B cell (primary cell): Measurements from ENCODE around the gene ELP1. TPM values are rescaled to one million over a fixed set of nuclear protein-coding genes. Genes with fewer than 3 reads are reported as not detected.

Experiments
- ATAC-seq: fragments of 200-7000 bp; cut with Tn5 transposase; one replicate; pipeline ENCODE4 v1.10.0; 2021; ENCODE audit warnings: low read depth, mild to moderate bottlenecking, moderate number of reproducible peaks, moderate library complexity
- CTCF ChIA-PET: fragments of 350-600 bp; sonication (Branson Sonifier 250); formaldehyde crosslinking; loops from one replicate; lab custom pipeline; 2021; ENCODE audit warnings: antibody characterized with exemption, inconsistent platforms; lab: Charles Lee
- POLR2A ChIA-PET: fragments of 350-600 bp; sonication (Branson Sonifier 250); formaldehyde crosslinking; loops from one replicate; lab custom pipeline; 2021; ENCODE audit warnings: antibody characterized with exemption; lab: Charles Lee
- DNase-seq: peaks from one replicate; pipeline ENCODE4 v3.0.0; 2013
- H2AFZ ChIP-seq: 2 replicates; pipeline ENCODE4 v1.6.1; 2012; ENCODE audit warnings: mild to moderate bottlenecking, low read depth, low read length; ENCODE audit not compliant: insufficient read depth, poor library complexity, severe bottlenecking
- H3K27ac ChIP-seq, 2 donors: 1 replicate in 1 of 2; 2 replicates in 1 of 2; pipeline ENCODE4 v1.5.1; 2012 to 2013; ENCODE audit warnings: low read length in 2 of 2, mild to moderate bottlenecking in 2 of 2, moderate library complexity in 1 of 2
- H3K27me3 ChIP-seq, 4 experiments: fragments of 200-600 bp in 1 of 4; sonication (generic) in 1 of 4; replicated peaks in 1 of 4; 1 replicate in 2 of 4; 2 replicates in 2 of 4; pipeline versions ENCODE4 v1.6.1 to v1.7.0; 2013 to 2016; ENCODE audit warnings: low read length in 3 of 4, mild to moderate bottlenecking in 2 of 4, mixed read lengths in 1 of 4, moderate library complexity in 1 of 4; ENCODE audit not compliant: insufficient read depth in 4 of 4, control insufficient read depth in 3 of 4; ENCODE audit errors: control extremely low read depth in 1 of 4
- H3K36me3 ChIP-seq, 2 experiments: replicated peaks in 1 of 2; 1 replicate in 1 of 2; 2 replicates in 1 of 2; pipeline versions ENCODE4 v1.6.1 to v1.7.1; 2013; ENCODE audit warnings: low read length in 1 of 2; ENCODE audit not compliant: insufficient read depth in 2 of 2, control insufficient read depth in 1 of 2; ENCODE audit errors: control extremely low read depth in 1 of 2, extremely low read depth in 1 of 2
- H3K4me1 ChIP-seq, 2 donors: fragments of 200-600 bp in 1 of 2; sonication (generic) in 1 of 2; 1 replicate in 1 of 2; 2 replicates in 1 of 2; pipeline versions ENCODE4 v1.5.1 to v1.6.1; 2013 to 2017; ENCODE audit warnings: low read length in 2 of 2; ENCODE audit not compliant: control insufficient read depth in 2 of 2, insufficient read depth in 2 of 2
- H3K4me2 ChIP-seq: replicated peaks from 2 replicates; pipeline ENCODE3; 2012; ENCODE audit warnings: mild to moderate bottlenecking, low read depth, low read length; ENCODE audit not compliant: poor library complexity, severe bottlenecking
- H3K4me3 ChIP-seq, 5 experiments: fragments of 200-600 bp in 1 of 5; sonication (generic) in 1 of 5; 1 replicate in 3 of 5; 2 replicates in 2 of 5; pipeline versions ENCODE4 v1.5.1 to v1.7.0; 2011 to 2016; ENCODE audit warnings: low read length in 4 of 5, mild to moderate bottlenecking in 4 of 5, low read depth in 2 of 5, control low read depth in 1 of 5, moderate library complexity in 1 of 5; ENCODE audit not compliant: insufficient read depth in 1 of 5; ENCODE audit errors: control extremely low read depth in 1 of 5, extremely low read depth in 1 of 5
- H3K79me2 ChIP-seq: fragments of 200-600 bp; sonication (generic); one replicate; pipeline ENCODE4 v1.6.0; 2016; ENCODE audit warnings: low read length; ENCODE audit not compliant: control insufficient read depth, insufficient read depth
- H3K9ac ChIP-seq: fragments of 200-600 bp; sonication (generic); 2 replicates; pipeline ENCODE4 v1.6.1; 2017; ENCODE audit warnings: mild to moderate bottlenecking, low read length, moderate library complexity
- H3K9me3 ChIP-seq, 3 donors: one replicate each; pipeline versions ENCODE4 v1.6.1 to v1.7.1; 2013; ENCODE audit warnings: low read length in 2 of 3; ENCODE audit not compliant: control insufficient read depth in 2 of 3, insufficient read depth in 1 of 3; ENCODE audit errors: control extremely low read depth in 1 of 3
- H4K20me1 ChIP-seq: 2 replicates; pipeline ENCODE4 v1.6.0; 2012; ENCODE audit warnings: mild to moderate bottlenecking, low read length; ENCODE audit not compliant: insufficient read depth, control insufficient read depth, poor library complexity, severe bottlenecking
- H3K27ac Mint-ChIP-seq: one replicate; pipeline ENCODE4 v1.8.0; 2021; ENCODE audit warnings: mixed read lengths
- H3K27me3 Mint-ChIP-seq: one replicate; pipeline ENCODE4 v1.8.0; 2021; ENCODE audit warnings: mixed read lengths
- H3K4me1 Mint-ChIP-seq: one replicate; pipeline ENCODE4 v1.8.0; 2021; ENCODE audit warnings: mixed read lengths
- H3K4me3 Mint-ChIP-seq: one replicate; pipeline ENCODE4 v1.8.0; 2021; ENCODE audit warnings: mixed read lengths
- H3K9me3 Mint-ChIP-seq: one replicate; pipeline ENCODE4 v1.8.0; 2022; ENCODE audit warnings: mixed read lengths; ENCODE audit not compliant: insufficient read depth
- CTCF ChIP-seq: fragments of 200-600 bp; IDR thresholded peaks from one replicate; pipeline ENCODE4 v1.8.0; 2022; ENCODE audit warnings: antibody characterized with exemption, mild to moderate bottlenecking
- EZH2 ChIP-seq: IDR thresholded peaks from 2 replicates; pipeline ENCODE4 v1.6.1; 2012; ENCODE audit warnings: borderline replicate concordance, low read depth, mild to moderate bottlenecking, moderate library complexity, low read length; ENCODE audit not compliant: insufficient read depth, poor library complexity, severe bottlenecking
- WGBS: methylation state at CpG from one replicate; pipeline ENCODE4 v1.1.5; 2013; ENCODE audit warnings: missing lambda C conversion rate; ENCODE audit not compliant: insufficient coverage; 5-methylcytosine and 5-hydroxymethylcytosine counted together
- intact Hi-C: fragments of 100-400 bp; cut with micrococcal nuclease; formaldehyde crosslinking; loops from one replicate; pipeline ENCODE4 v1.10.0; 2022
- polyA plus RNA-seq: library from polyadenylated mRNA; depleted of rRNA; stranded (reverse); fragments of >200 nt; gene quantifications from 2 replicates; pipeline ENCODE4 v1.2.3, GENCODE V29; 2012
- total RNA-seq, 2 donors: library from RNA; stranded (reverse); fragments of 120-200 nt in 1 of 2; gene quantifications; 1 replicate in 1 of 2; 2 replicates in 1 of 2; pipeline versions ENCODE4 v1.2.3 to v1.2.4, GENCODE V29; 2013 to 2022

ELP1 gene
- total and polyA plus RNA-seq, 2 donors (not counting 1 experiment from before 2014, with no cell fraction given), result 20.8 to 29.4 TPM

GRCh38 chr9:108967916-108968315 is 34.0 kb upstream of the ELP1 start:
- intact Hi-C loops, result no loop called here
- no peak for ATAC-seq
- H3K4me3 Mint-ChIP-seq, result no peak overlapping the region
- H3K27ac Mint-ChIP-seq, result no peak overlapping the region
- Histone ChIP-seq H3K4me3 (no peak overlapping the region), H3K9me3 (peaks cover 0 to 4% (median 3%) of the 10 kb centered on the region in 3 donors), H3K4me2 (no peak overlapping the region), H3K9ac (no peak overlapping the region), H2AFZ (no peak overlapping the region), H3K36me3 (peaks cover 0 to 1% of the 10 kb centered on the region in 2 experiments), H3K4me1 (no peaks in the 10 kb centered on the region), H4K20me1 (no peaks in the 10 kb centered on the region), H3K79me2 (no peaks in the 10 kb centered on the region), H3K27ac (no peak overlapping the region), H3K27me3 (no peaks in the 10 kb centered on the region)
- no peaks in the 10 kb centered on the region for H3K27me3 Mint-ChIP-seq
- H3K9me3 Mint-ChIP-seq, result peaks cover 9% of the 10 kb centered on the region
- ChIA-PET POLR2A (interaction anchor here (0.6 kb wide), 1 partner anchor 18 kb away, joined by 3 read pairs; no protein-coding TSS in a partner anchor), CTCF (interaction anchor here (1.0 kb wide), 1 partner anchor 14 kb away, joined by 3 read pairs; no protein-coding TSS in a partner anchor)
- DNase-seq, result no peak
- TF ChIP-seq EZH2, result no peak
- TF ChIP-seq CTCF, result no peak
- H3K4me1 Mint-ChIP-seq, result no peaks in the 10 kb centered on the region

GRCh38 chr9:108963459-108964143 is 29.7 kb upstream of the ELP1 start:
- no peaks in the 10 kb centered on the region for H3K27me3 Mint-ChIP-seq
- ChIA-PET CTCF (interaction anchor here (2.9 kb wide), 1 partner anchor 10 kb away, joined by 10 read pairs; no protein-coding TSS in a partner anchor), POLR2A (no interaction called here)
- H3K4me1 Mint-ChIP-seq, result no peaks in the 10 kb centered on the region
- Histone ChIP-seq H2AFZ (no peak overlapping the region), H4K20me1 (no peaks in the 10 kb centered on the region), H3K4me1 (no peaks in the 10 kb centered on the region), H3K27me3 (no peaks in the 10 kb centered on the region), H3K36me3 (no peaks in the 10 kb centered on the region), H3K9ac (no peak overlapping the region), H3K4me3 (no peak overlapping the region), H3K27ac (no peak overlapping the region), H3K4me2 (no peak overlapping the region), H3K9me3 (no peaks in the 10 kb centered on the region), H3K79me2 (no peaks in the 10 kb centered on the region)
- intact Hi-C loops, result no loop called here
- no peak for ATAC-seq
- H3K27ac Mint-ChIP-seq, result no peak overlapping the region
- H3K9me3 Mint-ChIP-seq, result no peaks in the 10 kb centered on the region
- TF ChIP-seq CTCF, result no peak
- TF ChIP-seq EZH2, result no peak
- no peak overlapping the region for H3K4me3 Mint-ChIP-seq
- WGBS, result 100% methylated on average over 4 of the region's 4 CpGs
- DNase-seq, result no peak
